Adrenal gland (tissue), 12 donors: ENCODE measurements around the gene INKA2. TPM values are rescaled to one million over a fixed set of nuclear protein-coding genes. Genes with fewer than 3 reads are reported as not detected.
A peak's percentile ranks its signal among the peaks of the same experiment; 100 is the strongest.
"Not testable (repeated sequence)": the region's sequence is repeated elsewhere in the genome, so short reads cannot be mapped to it uniquely, and the experiment has no call there.

ENCODE experiments used
- DNase-seq, 7 donors: peaks; one replicate each; pipeline ENCODE4 v3.0.0-alpha.2; 2019 to 2020
- H3K27ac ChIP-seq, 5 donors: fragments of 200-600 bp; sonication (generic) in 4 of 5; 1 replicate in 3 of 5; 2 replicates in 2 of 5; pipeline versions ENCODE4 v1.5.1 to v1.8.0; 2016 to 2020; ENCODE audit warnings: mild to moderate bottlenecking in 1 of 5
- H3K27me3 ChIP-seq: fragments of 200-600 bp; 2 replicates; pipeline ENCODE4 v1.8.0; 2021
- H3K36me3 ChIP-seq, 2 donors: fragments of 200-600 bp; replicated peaks in 1 of 2; 1 replicate in 1 of 2; 2 replicates in 1 of 2; pipeline versions ENCODE4 v1.5.1 to v1.8.0; 2018 to 2022
- H3K4me1 ChIP-seq, 2 donors: fragments of 200-600 bp; replicated peaks in 1 of 2; 1 replicate in 1 of 2; 2 replicates in 1 of 2; pipeline versions ENCODE4 v1.5.1 to v1.8.0; 2018 to 2021
- H3K4me3 ChIP-seq, 4 donors: fragments of 200-600 bp; sonication (generic) in 3 of 4; one replicate each; pipeline ENCODE4 v1.5.1; 2016 to 2018
- H3K9me3 ChIP-seq, 3 donors: fragments of 200-600 bp; sonication (generic) in 1 of 3; replicated peaks in 1 of 3; 1 replicate in 2 of 3; 2 replicates in 1 of 3; pipeline versions ENCODE4 v1.5.1 to v1.8.0; 2016 to 2021
- POLR2A ChIP-seq, 2 donors: fragments of 450-650 bp; IDR thresholded peaks; one replicate each; pipeline ENCODE4 v1.6.1; 2017; ENCODE audit warnings: antibody characterized with exemption in 2 of 2, mild to moderate bottlenecking in 2 of 2, moderate library complexity in 1 of 2
- WGBS, 4 donors: extraction: QIAGEN DNeasy Blood & Tissue Kit in 2 of 4; methylation state at CpG; one replicate each; pipeline versions ENCODE4 v1.1.5 to v1.1.7; 2013 to 2017; 5-methylcytosine and 5-hydroxymethylcytosine counted together
- intact Hi-C, 2 donors: fragments of 100-400 bp; cut with DNase I; formaldehyde crosslinking; loops; one replicate each; pipeline versions ENCODE4 v1.14.1 to v1.15.0; 2022 to 2023
- polyA plus RNA-seq, 3 donors: library from polyadenylated mRNA; stranded (reverse); fragments of 200-250 nt in 2 of 3; fragments of 350-450 nt in 1 of 3; fragmentation: Illumina TruSeq in 1 of 3; extraction: RNeasy Lipid Tissue Mini Kit (QIAGEN cat#74804) in 1 of 3; gene quantifications; one replicate each; pipeline ENCODE4 v1.2.3, GENCODE V29; 2013 to 2014
- total RNA-seq, 9 donors: library from RNA; depleted of rRNA in 4 of 9; stranded (reverse); fragments of >200 nt in 4 of 9; fragments of 120-200 nt in 1 of 9; fragmentation: NEBNext Ultra II Directional in 1 of 9; extraction: Animal tissue kit (Norgen Biotek cat#: 25700) in 1 of 9; gene quantifications; one replicate each; pipeline versions ENCODE4 v1.1.0 to v1.2.4, GENCODE V29; 2013 to 2023
- TF ChIP-seq, protein P1 (sequence below), 6 experiments: fragments of 450-650 bp in 4 of 6; fragments of 200-600 bp in 2 of 6; sonication (generic) in 1 of 6; IDR thresholded peaks; 1 replicate in 5 of 6; 2 replicates in 1 of 6; pipeline versions ENCODE4 v1.5.1 to v1.8.0; 2016 to 2021; ENCODE audit warnings: antibody characterized with exemption in 6 of 6, mild to moderate bottlenecking in 2 of 6, moderate library complexity in 1 of 6
- donor health status: healthy with polysubstance abuse.
- donor health status: Bipolar disorder and iron deficiency.
- donor health status: DM: yes; HTN: yes; CAD: no.
- donor health status: DM: no; HTN: no; CAD: no.
- donor health status: DM: no; HTN: no; CAD: no.
- donor health status: DM: yes; HTN: yes; CAD: no.

Gene INKA2
- total and polyA plus RNA-seq, 12 donors, result 0.61 to 4.7 (median 0.98) TPM; not detected in 1

DNA sequence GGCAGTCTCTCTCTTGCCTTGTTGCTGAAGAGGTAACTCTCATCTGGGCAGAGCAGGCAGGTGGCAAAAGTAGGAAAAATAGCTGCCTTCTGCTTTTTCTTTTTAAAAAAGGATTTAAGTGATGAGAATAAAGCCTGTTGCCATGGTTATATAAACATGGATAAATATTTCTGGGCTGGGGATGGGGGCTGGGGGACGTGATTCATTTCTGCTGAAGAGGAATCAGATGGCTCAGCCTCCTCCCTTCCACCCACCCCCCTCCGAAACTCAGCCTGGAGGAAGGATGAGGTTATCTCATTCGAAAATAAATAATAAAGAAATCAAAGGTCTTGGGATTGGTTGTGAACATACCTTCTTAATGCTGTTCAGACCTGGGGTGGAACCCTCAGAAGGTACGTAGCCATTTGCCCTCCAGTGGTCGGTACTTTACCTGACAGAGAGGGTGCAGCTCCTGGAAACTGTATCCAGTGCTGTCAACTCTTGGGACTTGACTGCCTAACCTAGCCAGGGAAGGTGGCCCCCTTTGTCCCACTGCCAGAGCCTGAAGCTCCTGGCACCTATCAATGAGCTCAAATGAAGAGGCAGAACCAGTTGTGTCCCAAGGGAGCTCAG lies 3.8 kb upstream of the INKA2 start:
- WGBS, 4 donors, result 70 to 77% (median 76%) methylated on average over 5 of the region's 5 CpGs
- intact Hi-C loops, result no loop called here
- Histone ChIP-seq H3K9me3 (no peaks in the 10 kb centered on the region), H3K36me3 (no peaks in the 10 kb centered on the region), H3K27me3 (no peaks in the 10 kb centered on the region), H3K4me1 (peaks cover 11 to 17% of the 10 kb centered on the region in 2 donors), H3K27ac (no peak overlapping the region), H3K4me3 (no peak overlapping the region)
- no peak for TF ChIP-seq POLR2A (IDR thresholded peaks at IDR 0.05)
- TF ChIP-seq, protein P1, sequence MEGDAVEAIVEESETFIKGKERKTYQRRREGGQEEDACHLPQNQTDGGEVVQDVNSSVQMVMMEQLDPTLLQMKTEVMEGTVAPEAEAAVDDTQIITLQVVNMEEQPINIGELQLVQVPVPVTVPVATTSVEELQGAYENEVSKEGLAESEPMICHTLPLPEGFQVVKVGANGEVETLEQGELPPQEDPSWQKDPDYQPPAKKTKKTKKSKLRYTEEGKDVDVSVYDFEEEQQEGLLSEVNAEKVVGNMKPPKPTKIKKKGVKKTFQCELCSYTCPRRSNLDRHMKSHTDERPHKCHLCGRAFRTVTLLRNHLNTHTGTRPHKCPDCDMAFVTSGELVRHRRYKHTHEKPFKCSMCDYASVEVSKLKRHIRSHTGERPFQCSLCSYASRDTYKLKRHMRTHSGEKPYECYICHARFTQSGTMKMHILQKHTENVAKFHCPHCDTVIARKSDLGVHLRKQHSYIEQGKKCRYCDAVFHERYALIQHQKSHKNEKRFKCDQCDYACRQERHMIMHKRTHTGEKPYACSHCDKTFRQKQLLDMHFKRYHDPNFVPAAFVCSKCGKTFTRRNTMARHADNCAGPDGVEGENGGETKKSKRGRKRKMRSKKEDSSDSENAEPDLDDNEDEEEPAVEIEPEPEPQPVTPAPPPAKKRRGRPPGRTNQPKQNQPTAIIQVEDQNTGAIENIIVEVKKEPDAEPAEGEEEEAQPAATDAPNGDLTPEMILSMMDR (IDR thresholded peaks at IDR 0.05), result no peak
- no peak for DNase-seq

DNA sequence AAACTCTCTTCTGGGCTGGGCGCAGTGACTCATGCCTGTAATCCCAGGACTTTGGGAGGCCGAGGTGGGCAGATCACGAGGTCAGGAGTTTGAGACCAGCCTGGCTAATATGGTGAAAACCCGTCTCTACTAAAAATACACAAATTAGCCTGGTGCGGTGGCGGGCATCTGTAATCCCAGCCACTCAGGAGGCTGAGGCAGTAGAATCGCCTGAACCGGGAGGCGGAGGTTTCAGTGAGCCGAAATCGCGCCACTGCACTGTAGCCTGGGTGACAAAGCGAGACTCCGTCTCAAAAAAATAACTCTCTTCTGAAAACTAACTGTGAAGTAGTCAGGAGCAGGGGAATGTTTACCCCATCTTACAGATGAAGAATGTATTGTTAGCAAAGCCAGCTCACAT lies 3.1 kb upstream of the INKA2 start:
- H3K9me3 ChIP-seq, H3K27ac ChIP-seq, H3K36me3 ChIP-seq, intact Hi-C loops, H3K27me3 ChIP-seq, H3K4me3 ChIP-seq, DNase-seq: not testable (repeated sequence)
- peaks cover 18 to 19% of the 10 kb centered on the region in 2 donors for H3K4me1 ChIP-seq
- 94 to 96% (median 94%) methylated on average over 14 of the region's 14 CpGs for WGBS, 4 donors

DNA sequence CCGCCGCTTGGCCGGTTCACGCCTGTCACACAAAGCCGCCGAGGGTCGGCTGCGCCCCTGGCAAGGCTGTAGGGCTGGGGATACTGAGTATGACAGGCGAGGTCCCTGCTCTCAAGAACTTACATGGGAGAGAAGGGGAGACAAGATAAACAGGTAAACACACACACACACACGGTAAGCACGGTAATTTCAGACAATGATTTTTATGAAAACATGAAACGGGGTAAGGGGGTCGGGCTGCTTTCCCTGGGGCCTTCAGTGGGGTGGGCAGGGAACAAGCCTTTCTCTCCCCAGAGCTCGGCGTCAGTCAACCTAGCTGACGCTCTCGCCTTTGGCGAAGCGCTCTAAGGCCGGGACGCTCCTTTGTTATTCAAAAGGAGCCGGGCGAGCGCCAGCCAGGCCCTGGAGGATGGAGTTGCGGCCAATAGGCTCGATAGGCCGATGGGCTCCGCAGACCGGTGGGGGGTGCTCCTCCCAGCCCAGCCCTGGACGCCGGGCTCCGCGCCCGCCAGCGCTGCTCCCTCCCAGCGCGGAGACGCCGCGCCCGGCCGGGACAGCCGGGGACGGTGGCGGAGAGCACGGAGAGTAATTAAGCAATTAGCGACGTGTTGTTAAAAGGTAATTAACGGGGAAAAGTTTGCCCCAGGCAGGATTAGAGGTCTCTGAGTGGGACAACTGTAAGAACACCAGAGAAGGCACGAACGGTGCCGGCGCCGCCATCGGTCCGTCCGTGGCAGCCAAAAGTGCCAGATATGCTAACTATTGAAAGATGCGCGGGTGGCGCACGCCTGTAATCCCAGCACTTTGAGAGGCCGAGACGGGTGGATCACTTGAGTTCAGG lies 950 bp upstream of the INKA2 start:
- no peaks in the 10 kb centered on the region for H3K9me3 ChIP-seq
- TF ChIP-seq, protein P1 (IDR thresholded peaks at IDR 0.05), result no peak
- TF ChIP-seq POLR2A (IDR thresholded peaks at IDR 0.05), result no peak
- H3K36me3 ChIP-seq, result no peaks in the 10 kb centered on the region
- DNase-seq, result peak; percentile 56 to 81 (median 73)
- H3K27ac ChIP-seq, result peak overlapping the region in 3 of 5 donors; percentile 75 to 86 (median 85)
- intact Hi-C loops, result no loop called here
- H3K4me1 ChIP-seq, result peaks cover 18 to 30% of the 10 kb centered on the region in 2 donors
- no peaks in the 10 kb centered on the region for H3K27me3 ChIP-seq
- H3K4me3 ChIP-seq, result peak overlapping the region in 2 of 4 donors; percentile 65 to 69
- WGBS, 4 donors, result 1% methylated on average over 33 to 63 of the region's 63 CpGs

DNA sequence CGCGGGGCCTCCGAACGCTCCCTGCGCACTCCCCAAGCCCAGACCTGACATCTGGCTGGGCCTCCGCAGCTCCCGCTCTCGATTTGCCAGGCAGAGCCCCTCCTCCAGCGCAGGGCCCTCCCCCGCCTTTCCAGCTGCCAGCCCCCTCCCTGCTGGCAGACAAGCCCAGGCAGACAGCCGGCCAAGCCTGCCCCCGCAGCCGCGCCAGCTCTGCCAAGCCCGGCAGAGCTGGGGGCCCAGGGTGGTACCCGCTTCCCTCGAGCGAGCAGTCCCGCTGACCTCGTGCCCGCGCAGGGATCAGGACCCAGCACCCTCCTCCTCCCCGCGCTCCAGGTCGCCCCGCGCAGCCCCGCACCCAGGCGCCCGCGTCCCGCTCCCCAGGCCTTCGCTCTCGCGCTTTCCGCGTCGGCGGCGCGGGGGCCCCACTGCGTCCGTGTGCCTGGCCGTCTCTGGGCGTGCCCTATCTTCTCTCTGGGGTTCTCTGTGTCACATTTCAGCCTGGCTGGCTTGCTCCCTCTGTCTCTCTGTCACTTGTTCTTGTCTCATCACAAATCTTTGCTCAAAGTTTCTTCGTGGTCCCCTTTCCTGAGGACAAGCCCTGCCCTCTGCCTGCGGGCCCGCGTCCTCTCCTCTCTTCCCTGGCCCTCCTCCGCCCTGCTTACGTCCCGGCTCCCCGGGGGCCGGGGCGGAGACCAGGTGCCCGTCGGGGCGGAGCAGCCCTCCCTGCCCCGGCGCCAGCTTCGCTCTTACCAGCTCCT lies 580 bp downstream of the INKA2 start:
- WGBS, 4 donors, result 0 to 1% (median 1%) methylated on average over 30 to 61 of the region's 61 CpGs
- intact Hi-C loops, result no loop called here
- DNase-seq, result peak; percentile 49 to 75 (median 57)

More for the DNA sequence above, 580 bp downstream of the INKA2 start:
- Histone ChIP-seq H3K9me3 (no peaks in the 10 kb centered on the region), H3K27me3 (no peaks in the 10 kb centered on the region), H3K36me3 (no peaks in the 10 kb centered on the region), H3K4me1 (peaks cover 18 to 30% of the 10 kb centered on the region in 2 donors), H3K27ac (peak overlapping the region in 4 of 5 donors; percentile 65 to 86 (median 80)), H3K4me3 (peak overlapping the region in 3 of 4 donors; percentile 50 to 69 (median 65))
- TF ChIP-seq, protein P1 (IDR thresholded peaks at IDR 0.05), result no peak
- TF ChIP-seq POLR2A (IDR thresholded peaks at IDR 0.05), result no peak
